Gastroesophageal sphincter (tissue), 4 donors: Measurements from ENCODE around the gene ARHGAP27. TPM values are rescaled to one million over a fixed set of nuclear protein-coding genes. Genes with fewer than 3 reads are reported as not detected.

Source experiments
- ATAC-seq: fragments of 150-250 bp; one replicate; pipeline ENCODE4 v1.9.1; 2016; ENCODE audit warnings: mild to moderate bottlenecking, moderate library complexity
- H3K27ac ChIP-seq, 4 donors: fragments of 200-600 bp; sonication (generic) in 3 of 4; 1 replicate in 3 of 4; 2 replicates in 1 of 4; pipeline ENCODE4 v1.5.1; 2016 to 2019
- H3K27me3 ChIP-seq: fragments of 200-600 bp; sonication (generic); one replicate; pipeline ENCODE4 v1.5.1; 2019
- H3K36me3 ChIP-seq, 2 donors: fragments of 200-600 bp; sonication (generic); one replicate each; pipeline ENCODE4 v1.5.1; 2019; ENCODE audit warnings: control low read depth in 1 of 2
- H3K4me1 ChIP-seq, 3 donors: fragments of 200-600 bp; sonication (generic); 1 replicate in 2 of 3; 2 replicates in 1 of 3; pipeline ENCODE4 v1.5.1; 2016 to 2019; ENCODE audit warnings: control low read depth in 2 of 3
- H3K4me3 ChIP-seq, 2 donors: fragments of 200-600 bp; sonication (generic); one replicate each; pipeline ENCODE4 v1.5.1; 2019; ENCODE audit warnings: mild to moderate bottlenecking in 1 of 2, moderate library complexity in 1 of 2
- H3K9me3 ChIP-seq, 3 donors: fragments of 200-600 bp; sonication (generic); one replicate each; pipeline ENCODE4 v1.5.1; 2017 to 2019; ENCODE audit warnings: control low read depth in 2 of 3
- EP300 ChIP-seq: sonication (generic); formaldehyde crosslinking; IDR thresholded peaks from one replicate; pipeline ENCODE4 v1.6.1; 2017; ENCODE audit warnings: antibody characterized with exemption, mild to moderate bottlenecking
- POLR2A ChIP-seq, 2 donors: fragments of 450-650 bp; IDR thresholded peaks; one replicate each; pipeline ENCODE4 v1.6.1; 2017; ENCODE audit warnings: antibody characterized with exemption in 2 of 2, mild to moderate bottlenecking in 2 of 2, moderate library complexity in 1 of 2
- POLR2AphosphoS5 ChIP-seq: sonication (generic); formaldehyde crosslinking; IDR thresholded peaks from one replicate; pipeline ENCODE4 v1.6.1; 2017; ENCODE audit warnings: antibody characterized with exemption
- WGBS, 2 donors: methylation state at CpG; one replicate each; pipeline ENCODE4 v1.1.5; 2018; ENCODE audit warnings: low coverage in 1 of 2; 5-methylcytosine and 5-hydroxymethylcytosine counted together
- total RNA-seq, 4 donors: library from RNA; depleted of rRNA; stranded (reverse); fragments of >200 nt; gene quantifications; one replicate each; pipeline ENCODE4 v1.1.0, GENCODE V29; 2016
- TF ChIP-seq, protein P1 (sequence below), 4 experiments: fragments of 200-600 bp in 2 of 4; fragments of 450-650 bp in 2 of 4; sonication (generic) in 1 of 4; IDR thresholded peaks; one replicate each; pipeline ENCODE4 v1.5.1; 2017 to 2019; ENCODE audit warnings: antibody characterized with exemption in 4 of 4, mild to moderate bottlenecking in 2 of 4, moderate library complexity in 2 of 4

ARHGAP27 gene
- total RNA-seq, 4 donors from 2014 or later, result 11.6 to 18.1 (median 12.8) TPM

DNA sequence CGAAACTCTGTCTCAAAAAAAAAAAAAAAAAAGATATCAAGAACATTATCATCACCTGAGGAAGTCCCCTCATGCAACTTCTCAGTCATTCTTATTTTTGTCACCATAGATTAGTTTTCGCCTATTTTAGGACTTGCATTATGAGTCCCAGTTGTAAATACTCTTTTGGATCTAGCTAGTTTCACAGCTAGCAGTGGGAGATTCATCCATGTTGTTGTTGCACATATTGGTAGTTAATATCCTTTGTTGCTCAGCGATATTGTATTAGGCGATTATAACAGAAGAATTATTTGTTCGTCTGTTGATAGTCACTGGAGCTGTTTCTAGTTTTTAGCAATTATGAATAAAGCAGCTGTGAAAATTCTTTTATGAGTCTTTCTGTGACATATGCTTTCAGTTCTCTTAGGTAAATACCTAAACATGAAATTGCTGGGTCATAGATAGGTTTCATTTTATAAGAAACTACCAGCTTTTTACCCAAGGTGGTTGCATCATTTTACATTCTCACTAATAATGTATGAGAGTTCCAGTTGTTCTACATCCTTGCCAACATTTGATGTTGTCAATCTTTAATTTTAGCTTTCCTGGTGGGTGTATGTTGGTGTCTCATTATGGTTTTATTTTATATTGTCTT lies 75.2 kb downstream of the ARHGAP27 start:
- no peak overlapping the region for H3K27ac ChIP-seq
- H3K4me3 ChIP-seq, result no peak overlapping the region
- H3K36me3 ChIP-seq, result no peaks in the 10 kb centered on the region
- no peaks in the 10 kb centered on the region for H3K4me1 ChIP-seq
- H3K9me3 ChIP-seq, result no peaks in the 10 kb centered on the region
- ATAC-seq, result no peak
- TF ChIP-seq, protein P1, sequence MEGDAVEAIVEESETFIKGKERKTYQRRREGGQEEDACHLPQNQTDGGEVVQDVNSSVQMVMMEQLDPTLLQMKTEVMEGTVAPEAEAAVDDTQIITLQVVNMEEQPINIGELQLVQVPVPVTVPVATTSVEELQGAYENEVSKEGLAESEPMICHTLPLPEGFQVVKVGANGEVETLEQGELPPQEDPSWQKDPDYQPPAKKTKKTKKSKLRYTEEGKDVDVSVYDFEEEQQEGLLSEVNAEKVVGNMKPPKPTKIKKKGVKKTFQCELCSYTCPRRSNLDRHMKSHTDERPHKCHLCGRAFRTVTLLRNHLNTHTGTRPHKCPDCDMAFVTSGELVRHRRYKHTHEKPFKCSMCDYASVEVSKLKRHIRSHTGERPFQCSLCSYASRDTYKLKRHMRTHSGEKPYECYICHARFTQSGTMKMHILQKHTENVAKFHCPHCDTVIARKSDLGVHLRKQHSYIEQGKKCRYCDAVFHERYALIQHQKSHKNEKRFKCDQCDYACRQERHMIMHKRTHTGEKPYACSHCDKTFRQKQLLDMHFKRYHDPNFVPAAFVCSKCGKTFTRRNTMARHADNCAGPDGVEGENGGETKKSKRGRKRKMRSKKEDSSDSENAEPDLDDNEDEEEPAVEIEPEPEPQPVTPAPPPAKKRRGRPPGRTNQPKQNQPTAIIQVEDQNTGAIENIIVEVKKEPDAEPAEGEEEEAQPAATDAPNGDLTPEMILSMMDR (IDR thresholded peaks at IDR 0.05), result no peak
- no peak for TF ChIP-seq POLR2AphosphoS5
- 86 to 96% methylated on average over 4 to 5 of the region's 5 CpGs for WGBS, 2 donors
- H3K27me3 ChIP-seq, result no peaks in the 10 kb centered on the region

DNA sequence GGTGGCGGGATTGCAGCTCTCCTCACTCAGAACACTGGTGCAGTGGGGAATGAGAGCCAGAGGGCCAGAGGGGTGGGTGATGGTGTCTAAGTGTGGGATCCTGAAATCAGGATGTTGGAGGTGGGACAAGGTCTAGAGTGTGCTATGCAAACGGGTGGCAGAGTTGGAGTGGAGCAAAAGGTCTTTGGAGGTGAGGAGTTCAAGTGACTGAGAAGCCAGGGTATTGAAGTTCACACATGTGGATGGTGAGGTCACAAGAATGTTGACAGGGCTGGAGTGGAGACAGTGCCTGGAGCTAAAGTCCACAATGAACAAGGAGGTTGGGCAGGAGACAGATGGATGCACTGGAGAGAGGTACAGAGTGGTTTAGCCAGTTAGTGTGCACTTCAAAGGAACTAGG lies 77.6 kb downstream of the ARHGAP27 start:
- TF ChIP-seq POLR2AphosphoS5 (no peak), EP300 (no peak), POLR2A (IDR thresholded peaks at IDR 0.05) (no peak)
- TF ChIP-seq, protein P1 (IDR thresholded peaks at IDR 0.05), result no peak
- Histone ChIP-seq H3K4me1 (no peaks in the 10 kb centered on the region), H3K9me3 (peaks cover 0 to 4% (median 0%) of the 10 kb centered on the region in 3 donors), H3K36me3 (no peaks in the 10 kb centered on the region), H3K27ac (no peak overlapping the region), H3K27me3 (no peaks in the 10 kb centered on the region), H3K4me3 (no peak overlapping the region)
- no peak for ATAC-seq
- 51 to 64% methylated on average over 2 of the region's 2 CpGs for WGBS, 2 donors

DNA sequence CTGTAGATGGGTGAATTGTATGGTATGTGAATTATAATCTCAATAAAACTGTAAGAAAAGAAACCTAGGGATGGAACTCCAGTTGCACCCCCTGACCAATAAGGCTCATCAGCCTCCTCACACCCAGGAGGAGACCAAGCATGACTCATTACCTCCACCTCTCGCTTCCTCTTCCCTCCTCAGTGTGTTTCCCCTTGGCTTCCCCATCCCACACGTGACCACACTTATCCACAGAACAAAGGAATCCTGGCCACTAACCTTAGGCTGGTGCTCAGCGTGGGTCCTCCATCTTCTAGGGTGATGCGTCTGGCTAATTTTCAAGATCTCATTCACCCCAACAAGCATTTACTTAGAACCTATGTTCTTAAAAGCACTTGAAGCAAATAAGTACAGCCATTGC lies 79.6 kb downstream of the ARHGAP27 start:
- Histone ChIP-seq H3K4me3 (no peak overlapping the region), H3K4me1 (no peaks in the 10 kb centered on the region), H3K36me3 (no peaks in the 10 kb centered on the region), H3K27ac (no peak overlapping the region), H3K9me3 (peaks cover 0 to 4% (median 0%) of the 10 kb centered on the region in 3 donors), H3K27me3 (no peaks in the 10 kb centered on the region)
- TF ChIP-seq POLR2A (IDR thresholded peaks at IDR 0.05) (no peak), POLR2AphosphoS5 (no peak), EP300 (no peak)
- TF ChIP-seq, protein P1 (IDR thresholded peaks at IDR 0.05), result no peak
- ATAC-seq, result no peak
- WGBS, 2 donors, result 83 to 93% methylated on average over 3 to 4 of the region's 4 CpGs

DNA sequence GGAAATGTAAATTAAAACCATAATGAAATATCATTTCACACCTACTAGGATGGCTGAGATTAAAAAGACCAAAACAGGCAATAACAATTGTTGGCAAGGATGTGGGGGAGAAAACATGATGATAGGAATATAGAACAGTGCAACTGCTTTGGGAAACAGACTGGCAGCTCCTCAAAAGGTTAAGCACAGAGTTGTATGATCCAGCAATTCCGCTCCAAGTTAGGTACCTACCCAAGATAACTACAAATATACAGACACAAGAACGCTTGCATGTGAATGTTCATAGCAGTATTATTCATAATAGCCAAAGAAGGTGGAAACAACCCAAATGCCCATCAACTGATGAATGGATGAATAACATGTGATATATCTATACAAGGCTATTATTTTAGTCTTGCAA lies 80.8 kb downstream of the ARHGAP27 start:
- Histone ChIP-seq H3K9me3 (peaks cover 0 to 4% (median 0%) of the 10 kb centered on the region in 3 donors), H3K27ac (no peak overlapping the region), H3K4me3 (no peak overlapping the region), H3K36me3 (no peaks in the 10 kb centered on the region), H3K4me1 (no peaks in the 10 kb centered on the region), H3K27me3 (no peaks in the 10 kb centered on the region)
- no peak for TF ChIP-seq EP300
- TF ChIP-seq, protein P1 (IDR thresholded peaks at IDR 0.05), result no peak
- no peak for TF ChIP-seq POLR2AphosphoS5
- no peak for TF ChIP-seq POLR2A (IDR thresholded peaks at IDR 0.05)
- ATAC-seq, result no peak
- WGBS, 2 donors, result 88 to 91% methylated on average over 2 of the region's 2 CpGs

DNA sequence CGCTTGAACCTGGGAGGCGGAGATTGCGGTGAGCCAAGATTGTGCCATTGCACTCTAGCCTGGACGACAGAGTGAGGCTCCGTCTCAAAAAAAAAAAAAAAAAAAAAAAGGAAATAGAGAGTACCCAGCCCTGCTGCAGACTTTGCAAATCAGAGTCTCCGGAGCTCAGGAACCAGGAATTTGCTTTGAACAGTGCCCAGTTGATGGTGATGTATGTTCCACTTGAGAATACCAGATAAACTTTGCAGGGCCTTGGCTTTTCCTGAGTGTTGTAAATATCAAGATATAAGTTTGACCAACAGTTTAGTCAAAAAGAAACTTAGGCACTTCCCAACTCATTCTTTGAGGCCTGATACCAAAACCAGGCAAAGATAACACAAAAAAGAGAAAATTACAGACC lies 85.2 kb downstream of the ARHGAP27 start:
- TF ChIP-seq, protein P1 (IDR thresholded peaks at IDR 0.05), result no peak
- TF ChIP-seq EP300 (no peak), POLR2AphosphoS5 (no peak), POLR2A (IDR thresholded peaks at IDR 0.05) (no peak)
- WGBS, 2 donors, result 50 to 80% methylated on average over 1 to 6 of the region's 6 CpGs
- Histone ChIP-seq H3K4me1 (peaks cover 0 to 8% (median 0%) of the 10 kb centered on the region in 3 donors), H3K9me3 (peaks cover 0 to 4% (median 0%) of the 10 kb centered on the region in 3 donors), H3K4me3 (no peak overlapping the region), H3K36me3 (no peaks in the 10 kb centered on the region), H3K27ac (no peak overlapping the region), H3K27me3 (no peaks in the 10 kb centered on the region)
- ATAC-seq, result no peak
